Prostate gland (tissue), 2 donors: Measurements from ENCODE around the gene ARHGAP29.

Source experiments
- CTCF ChIP-seq, 4 experiments: fragments of 200-600 bp in 2 of 4; fragments of 450-650 bp in 2 of 4; sonication (generic) in 2 of 4; IDR thresholded peaks; 1 replicate in 3 of 4; 2 replicates in 1 of 4; pipeline ENCODE4 v1.5.1; 2016 to 2019; ENCODE audit warnings: antibody characterized with exemption in 4 of 4, mild to moderate bottlenecking in 2 of 4, moderate library complexity in 2 of 4
- POLR2A ChIP-seq: fragments of 450-650 bp; IDR thresholded peaks from one replicate; pipeline ENCODE4 v1.6.1; 2016; ENCODE audit warnings: antibody characterized with exemption, mild to moderate bottlenecking
- POLR2AphosphoS5 ChIP-seq: sonication (generic); formaldehyde crosslinking; IDR thresholded peaks from one replicate; pipeline ENCODE4 v1.6.1; 2017; ENCODE audit warnings: antibody characterized with exemption

DNA sequence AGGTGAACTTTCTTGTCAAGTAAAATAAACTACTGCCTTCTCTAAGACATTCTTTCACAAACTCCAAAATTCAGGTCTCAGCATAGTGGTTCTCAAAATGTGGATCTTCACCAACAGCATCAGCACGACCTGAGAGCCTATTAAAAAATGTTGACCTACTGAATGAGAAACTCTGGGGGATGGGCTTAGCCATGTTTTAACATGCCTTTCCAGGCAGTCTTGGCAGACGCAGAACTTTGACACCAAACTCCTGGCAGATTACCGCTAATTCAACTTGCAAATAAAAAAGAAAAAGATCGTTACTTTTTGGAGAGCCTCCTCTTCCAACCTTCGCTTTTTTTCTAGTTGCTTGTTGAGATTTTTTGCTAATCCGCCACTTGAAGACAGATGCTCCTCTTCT is 35.1 kb downstream of the ARHGAP29 start:
- TF ChIP-seq CTCF (IDR thresholded peaks at IDR 0.05) (no peak), POLR2AphosphoS5 (no peak), POLR2A (no peak)
